ENCODE data around the gene ZBTB17. TPM values are rescaled to one million over a fixed set of nuclear protein-coding genes. Genes with fewer than 3 reads are reported as not detected.
"Not testable (repeated sequence)": the region's sequence is repeated elsewhere in the genome, so short reads cannot be mapped to it uniquely, and the experiment has no call there.

The ZBTB17 gene
- total RNA-seq, 4 donors from 2014 or later, result 52.1 to 138 (median 56.6) TPM

DNA sequence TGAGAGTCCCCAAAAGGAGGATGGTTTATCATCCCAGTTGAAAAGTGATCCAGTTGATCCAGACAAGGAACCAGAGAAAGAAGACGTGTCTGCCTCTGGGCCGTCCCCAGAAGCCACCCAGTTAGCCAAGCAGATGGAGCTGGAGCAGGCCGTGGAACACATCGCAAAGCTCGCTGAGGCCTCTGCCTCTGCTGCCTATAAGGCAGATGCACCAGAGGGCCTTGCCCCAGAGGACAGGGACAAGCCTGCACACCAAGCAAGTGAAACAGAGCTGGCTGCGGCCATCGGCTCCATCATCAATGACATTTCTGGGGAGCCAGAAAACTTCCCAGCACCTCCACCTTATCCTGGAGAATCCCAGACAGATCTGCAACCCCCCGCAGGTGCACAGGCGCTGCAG, 43.3 kb downstream of the ZBTB17 start:
- peaks cover 0 to 99% (median 0%) of the 10 kb centered on the region in 3 donors for H3K36me3 ChIP-seq
- DNase-seq, result peak in 1 of 3 donors; percentile 41
- H3K4me1 ChIP-seq, result peaks cover 0 to 8% (median 0%) of the 10 kb centered on the region in 4 donors
- no peak overlapping the region for H3K4me3 ChIP-seq
- TF ChIP-seq, protein P1, sequence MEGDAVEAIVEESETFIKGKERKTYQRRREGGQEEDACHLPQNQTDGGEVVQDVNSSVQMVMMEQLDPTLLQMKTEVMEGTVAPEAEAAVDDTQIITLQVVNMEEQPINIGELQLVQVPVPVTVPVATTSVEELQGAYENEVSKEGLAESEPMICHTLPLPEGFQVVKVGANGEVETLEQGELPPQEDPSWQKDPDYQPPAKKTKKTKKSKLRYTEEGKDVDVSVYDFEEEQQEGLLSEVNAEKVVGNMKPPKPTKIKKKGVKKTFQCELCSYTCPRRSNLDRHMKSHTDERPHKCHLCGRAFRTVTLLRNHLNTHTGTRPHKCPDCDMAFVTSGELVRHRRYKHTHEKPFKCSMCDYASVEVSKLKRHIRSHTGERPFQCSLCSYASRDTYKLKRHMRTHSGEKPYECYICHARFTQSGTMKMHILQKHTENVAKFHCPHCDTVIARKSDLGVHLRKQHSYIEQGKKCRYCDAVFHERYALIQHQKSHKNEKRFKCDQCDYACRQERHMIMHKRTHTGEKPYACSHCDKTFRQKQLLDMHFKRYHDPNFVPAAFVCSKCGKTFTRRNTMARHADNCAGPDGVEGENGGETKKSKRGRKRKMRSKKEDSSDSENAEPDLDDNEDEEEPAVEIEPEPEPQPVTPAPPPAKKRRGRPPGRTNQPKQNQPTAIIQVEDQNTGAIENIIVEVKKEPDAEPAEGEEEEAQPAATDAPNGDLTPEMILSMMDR (IDR thresholded peaks at IDR 0.05), result no peak
- no peak for TF ChIP-seq POLR2A (IDR thresholded peaks at IDR 0.05)
- H3K9me3 ChIP-seq, result no peaks in the 10 kb centered on the region
- H3K27me3 ChIP-seq, result no peaks in the 10 kb centered on the region
- H3K27ac ChIP-seq, result no peak overlapping the region

DNA sequence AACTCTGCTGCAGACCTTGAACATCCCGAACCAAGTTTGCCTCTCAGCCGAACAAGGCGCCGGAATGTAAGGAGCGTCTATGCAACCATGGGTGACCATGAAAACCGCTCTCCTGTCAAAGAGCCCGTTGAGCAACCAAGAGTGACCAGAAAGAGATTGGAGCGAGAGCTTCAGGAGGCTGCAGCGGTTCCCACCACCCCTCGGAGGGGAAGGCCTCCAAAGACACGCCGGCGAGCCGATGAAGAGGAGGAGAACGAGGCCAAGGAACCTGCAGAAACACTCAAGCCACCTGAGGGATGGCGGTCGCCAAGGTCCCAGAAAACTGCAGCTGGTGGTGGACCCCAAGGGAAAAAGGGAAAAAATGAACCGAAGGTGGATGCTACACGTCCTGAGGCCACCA, 44.0 kb downstream of the ZBTB17 start:
- Histone ChIP-seq H3K36me3 (peaks cover 0 to 94% (median 0%) of the 10 kb centered on the region in 3 donors), H3K9me3 (no peaks in the 10 kb centered on the region), H3K4me1 (peaks cover 0 to under 1% (median 0%) of the 10 kb centered on the region in 4 donors), H3K4me3 (no peak overlapping the region), H3K27me3 (no peaks in the 10 kb centered on the region), H3K27ac (no peak overlapping the region)
- no peak for TF ChIP-seq POLR2A (IDR thresholded peaks at IDR 0.05)
- TF ChIP-seq, protein P1 (IDR thresholded peaks at IDR 0.05), result no peak
- DNase-seq, result peak in 1 of 3 donors; percentile 40

GRCh38 chr1:15931401-15931800, 44.5 kb downstream of the ZBTB17 start:
- Histone ChIP-seq H3K27ac (no peak overlapping the region), H3K36me3 (peaks cover 0 to 93% (median 0%) of the 10 kb centered on the region in 3 donors), H3K9me3 (no peaks in the 10 kb centered on the region), H3K4me3 (no peak overlapping the region), H3K4me1 (no peaks in the 10 kb centered on the region), H3K27me3 (no peaks in the 10 kb centered on the region)
- no peak for TF ChIP-seq POLR2A (IDR thresholded peaks at IDR 0.05)
- TF ChIP-seq, protein P1 (IDR thresholded peaks at IDR 0.05), result no peak
- DNase-seq, result peak in 2 of 3 donors; percentile 8 to 27

- no peaks in the 10 kb centered on the region for H3K9me3 ChIP-seq
- no peak overlapping the region for H3K27ac ChIP-seq
- no peaks in the 10 kb centered on the region for H3K4me1 ChIP-seq
- peaks cover 0 to 92% (median 0%) of the 10 kb centered on the region in 3 donors for H3K36me3 ChIP-seq
- TF ChIP-seq, protein P1 (IDR thresholded peaks at IDR 0.05), result no peak
- no peak for TF ChIP-seq POLR2A (IDR thresholded peaks at IDR 0.05)
- H3K27me3 ChIP-seq, result no peaks in the 10 kb centered on the region
- H3K4me3 ChIP-seq, result no peak overlapping the region
- DNase-seq, result no peak
These were observed 46.6 kb downstream of the ZBTB17 start for GRCh38 chr1:15928971-15929965.

DNA sequence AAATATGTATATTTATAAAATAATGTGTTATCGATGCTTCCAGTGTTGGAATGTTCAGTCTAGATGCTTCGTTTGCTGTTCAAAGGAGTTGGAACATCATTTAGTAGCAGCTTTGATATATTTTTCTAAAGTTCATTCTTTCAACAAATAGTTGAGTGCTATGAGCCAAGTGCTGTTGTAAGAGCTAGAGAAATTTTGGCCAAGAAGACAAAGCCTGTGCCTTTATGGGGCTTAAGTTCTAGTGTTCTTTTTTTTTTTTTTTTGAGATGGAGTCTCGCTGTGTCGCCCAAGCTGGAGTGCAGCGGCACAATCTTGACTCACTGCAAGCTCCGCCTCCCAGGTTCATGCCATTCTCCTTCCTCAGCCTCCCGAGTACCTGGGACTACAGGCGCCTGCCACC, 49.5 kb downstream of the ZBTB17 start:
- not testable (repeated sequence) for H3K4me1 ChIP-seq, H3K9me3 ChIP-seq, H3K27ac ChIP-seq, H3K27me3 ChIP-seq, H3K4me3 ChIP-seq, DNase-seq
- peaks cover 0 to 90% (median 0%) of the 10 kb centered on the region in 3 donors for H3K36me3 ChIP-seq

DNA sequence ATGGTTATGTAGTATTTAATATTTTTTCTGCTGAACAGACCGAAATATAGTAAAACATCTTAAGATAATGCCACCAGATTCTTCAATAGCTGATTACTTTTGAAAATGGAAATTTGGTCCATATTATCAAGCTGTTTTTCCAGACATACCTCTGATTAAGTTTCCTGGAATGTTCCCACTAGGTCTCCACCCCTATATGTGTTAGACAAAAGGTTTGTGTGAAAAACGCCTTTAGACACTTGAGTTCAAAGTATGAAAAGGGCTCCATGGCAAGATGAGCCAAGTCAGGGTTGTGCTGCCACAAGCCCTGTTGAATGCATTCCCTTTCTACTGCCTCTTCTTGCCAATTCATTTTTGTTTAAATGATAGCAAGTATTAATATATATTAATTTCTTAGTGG, 52.7 kb downstream of the ZBTB17 start:
- no peak for DNase-seq
- no peak overlapping the region for H3K4me3 ChIP-seq
- H3K4me1 ChIP-seq, result no peaks in the 10 kb centered on the region
- no peak for TF ChIP-seq POLR2A (IDR thresholded peaks at IDR 0.05)
- TF ChIP-seq, protein P1 (IDR thresholded peaks at IDR 0.05), result no peak
- H3K27ac ChIP-seq, result no peak overlapping the region
- peaks cover 0 to 76% (median 0%) of the 10 kb centered on the region in 3 donors for H3K36me3 ChIP-seq
- no peaks in the 10 kb centered on the region for H3K27me3 ChIP-seq
- H3K9me3 ChIP-seq, result no peaks in the 10 kb centered on the region

All from Peyer's patch (tissue), 4 donors.